HL-60 (cell line): ENCODE measurements around the gene CISD2.
A peak's percentile ranks its signal among the peaks of the same experiment; 100 is the strongest.
"Not testable (repeated sequence)": the region's sequence is repeated elsewhere in the genome, so short reads cannot be mapped to it uniquely, and the experiment has no call there.

Experiments used
- DNase-seq, 2 experiments: peaks; one replicate each; pipeline ENCODE4 v3.0.0-alpha.2; 2010 to 2020; ENCODE audit warnings: low read depth in 1 of 2, low spot score in 1 of 2
- H3K27ac ChIP-seq: fragments of 250-450 bp; sonication (Bioruptor Pico); replicated peaks from 2 replicates; pipeline ENCODE4 v1.5.1; 2020; ENCODE audit warnings: mild to moderate bottlenecking, moderate library complexity
- H3K27me3 ChIP-seq: fragments of 250-450 bp; sonication (Bioruptor Pico); 2 replicates; pipeline ENCODE4 v1.5.1; 2021; ENCODE audit warnings: mild to moderate bottlenecking, moderate library complexity; ENCODE audit not compliant: insufficient read depth, poor library complexity, severe bottlenecking
- H3K4me3 ChIP-seq: replicated peaks from 2 replicates; pipeline ENCODE4 v1.5.1; 2011; ENCODE audit warnings: mild to moderate bottlenecking, control low read depth, low read length; ENCODE audit not compliant: insufficient read depth
- CTCF ChIP-seq: IDR thresholded peaks from one replicate; pipeline ENCODE4 v1.5.1; 2011; ENCODE audit warnings: low read length, control low read depth, inconsistent platforms; ENCODE audit not compliant: insufficient read depth
- GABPA ChIP-seq: IDR thresholded peaks from 2 replicates; pipeline ENCODE4 v1.6.1; 2012; ENCODE audit warnings: low read depth
- POLR2AphosphoS5 ChIP-seq: IDR thresholded peaks from 2 replicates; pipeline ENCODE4 v1.6.1; 2012; ENCODE audit warnings: low read depth
- SPI1 ChIP-seq: IDR thresholded peaks from 2 replicates; pipeline ENCODE4 v1.6.1; 2012; ENCODE audit warnings: low read depth, mild to moderate bottlenecking, borderline replicate concordance
- TF ChIP-seq, protein P1 (sequence below): IDR thresholded peaks from 2 replicates; pipeline ENCODE4 v1.6.1; 2012; ENCODE audit warnings: low read depth; ENCODE audit not compliant: insufficient replicate concordance

Gene CISD2

GRCh38 chr4:102858828-102859464 is 9.8 kb upstream of the CISD2 start:
- H3K27ac ChIP-seq: no peak overlapping the region
- no peak for TF ChIP-seq POLR2AphosphoS5
- TF ChIP-seq GABPA: no peak
- TF ChIP-seq SPI1: no peak
- TF ChIP-seq, protein P1, sequence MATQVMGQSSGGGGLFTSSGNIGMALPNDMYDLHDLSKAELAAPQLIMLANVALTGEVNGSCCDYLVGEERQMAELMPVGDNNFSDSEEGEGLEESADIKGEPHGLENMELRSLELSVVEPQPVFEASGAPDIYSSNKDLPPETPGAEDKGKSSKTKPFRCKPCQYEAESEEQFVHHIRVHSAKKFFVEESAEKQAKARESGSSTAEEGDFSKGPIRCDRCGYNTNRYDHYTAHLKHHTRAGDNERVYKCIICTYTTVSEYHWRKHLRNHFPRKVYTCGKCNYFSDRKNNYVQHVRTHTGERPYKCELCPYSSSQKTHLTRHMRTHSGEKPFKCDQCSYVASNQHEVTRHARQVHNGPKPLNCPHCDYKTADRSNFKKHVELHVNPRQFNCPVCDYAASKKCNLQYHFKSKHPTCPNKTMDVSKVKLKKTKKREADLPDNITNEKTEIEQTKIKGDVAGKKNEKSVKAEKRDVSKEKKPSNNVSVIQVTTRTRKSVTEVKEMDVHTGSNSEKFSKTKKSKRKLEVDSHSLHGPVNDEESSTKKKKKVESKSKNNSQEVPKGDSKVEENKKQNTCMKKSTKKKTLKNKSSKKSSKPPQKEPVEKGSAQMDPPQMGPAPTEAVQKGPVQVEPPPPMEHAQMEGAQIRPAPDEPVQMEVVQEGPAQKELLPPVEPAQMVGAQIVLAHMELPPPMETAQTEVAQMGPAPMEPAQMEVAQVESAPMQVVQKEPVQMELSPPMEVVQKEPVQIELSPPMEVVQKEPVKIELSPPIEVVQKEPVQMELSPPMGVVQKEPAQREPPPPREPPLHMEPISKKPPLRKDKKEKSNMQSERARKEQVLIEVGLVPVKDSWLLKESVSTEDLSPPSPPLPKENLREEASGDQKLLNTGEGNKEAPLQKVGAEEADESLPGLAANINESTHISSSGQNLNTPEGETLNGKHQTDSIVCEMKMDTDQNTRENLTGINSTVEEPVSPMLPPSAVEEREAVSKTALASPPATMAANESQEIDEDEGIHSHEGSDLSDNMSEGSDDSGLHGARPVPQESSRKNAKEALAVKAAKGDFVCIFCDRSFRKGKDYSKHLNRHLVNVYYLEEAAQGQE: no peak
- no peak for TF ChIP-seq CTCF
- H3K4me3 ChIP-seq: no peak overlapping the region
- no peak for DNase-seq
- H3K27me3 ChIP-seq: no peaks in the 10 kb centered on the region

DNA sequence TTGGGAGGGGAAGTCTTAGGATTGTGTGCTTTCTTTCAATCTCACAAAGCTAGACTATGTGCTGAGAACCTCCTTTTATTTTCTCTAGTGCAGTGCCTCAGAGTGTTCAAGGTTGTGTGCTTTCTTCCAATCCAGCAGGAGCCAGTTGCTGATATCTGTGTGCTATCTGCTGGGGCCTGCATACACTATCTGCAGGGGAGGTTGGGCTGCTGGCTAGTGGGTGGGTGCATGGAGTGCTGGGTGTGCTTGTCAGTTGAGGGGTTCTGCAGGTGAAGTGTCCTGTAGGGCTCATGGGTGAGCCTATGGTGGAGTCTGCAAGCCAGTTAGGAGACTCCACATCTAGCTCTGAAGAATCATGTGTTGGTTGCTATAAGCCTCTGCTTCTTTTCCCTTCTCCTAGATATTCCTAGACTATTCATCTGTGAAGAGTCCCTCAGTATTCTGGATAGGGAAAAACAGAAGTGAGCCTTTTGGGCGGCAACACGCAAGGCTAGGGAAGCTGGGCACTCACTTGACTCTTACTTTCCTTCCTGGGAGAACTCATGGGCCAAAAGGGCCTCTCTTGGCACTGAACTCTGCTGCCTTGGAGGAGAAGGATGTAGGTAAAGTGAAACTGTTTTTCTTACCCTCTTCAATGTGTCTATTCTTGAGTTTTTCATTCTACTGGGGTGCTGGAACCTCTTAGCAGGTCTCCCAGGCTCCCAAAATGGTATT is 8.0 kb upstream of the CISD2 start:
- DNase-seq: no peak
- Histone ChIP-seq H3K27ac (no peak overlapping the region), H3K27me3 (no peaks in the 10 kb centered on the region), H3K4me3 (no peak overlapping the region)
- no peak for TF ChIP-seq CTCF
- TF ChIP-seq, protein P1: no peak
- TF ChIP-seq SPI1: no peak
- no peak for TF ChIP-seq GABPA
- no peak for TF ChIP-seq POLR2AphosphoS5

DNA sequence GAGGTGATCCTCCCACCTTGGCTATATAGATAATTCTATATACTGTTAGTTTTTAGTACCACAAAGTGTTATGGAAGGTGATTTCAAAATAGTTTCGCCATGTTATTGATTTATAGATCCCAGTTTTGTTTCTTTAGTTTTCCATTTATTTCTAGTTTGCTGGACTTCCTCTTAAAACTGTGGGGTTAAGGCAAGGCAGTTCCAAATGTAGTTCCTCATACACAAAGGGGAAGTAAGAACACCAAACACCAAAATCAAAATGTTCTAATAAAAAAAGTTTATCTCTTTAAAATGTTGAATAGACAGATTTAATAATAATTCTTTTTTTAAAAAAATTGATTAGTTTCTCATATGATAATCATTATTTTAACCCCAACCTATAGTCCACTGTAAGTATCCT is 6.8 kb upstream of the CISD2 start:
- no peak for TF ChIP-seq GABPA
- peak; percentile 89 for TF ChIP-seq SPI1
- peak; percentile 26 to 28 for DNase-seq
- Histone ChIP-seq H3K4me3 (no peak overlapping the region), H3K27ac (no peak overlapping the region), H3K27me3 (no peaks in the 10 kb centered on the region)

GRCh38 chr4:102862747-102863146 is 6.0 kb upstream of the CISD2 start:
- Histone ChIP-seq H3K27ac (no peak overlapping the region), H3K4me3 (no peak overlapping the region), H3K27me3 (no peaks in the 10 kb centered on the region)
- no peak for TF ChIP-seq SPI1
- TF ChIP-seq, protein P1: no peak
- TF ChIP-seq CTCF: no peak
- no peak for TF ChIP-seq GABPA
- no peak for TF ChIP-seq POLR2AphosphoS5
- peak in 1 of 2 experiments; percentile 35 for DNase-seq

GRCh38 chr4:102865327-102865726 is 3.5 kb upstream of the CISD2 start:
- H3K27me3 ChIP-seq, H3K27ac ChIP-seq, H3K4me3 ChIP-seq, DNase-seq: not testable (repeated sequence)
